CD4-positive, alpha-beta T cell treated with Interleukin-4 for 1 hour (primary cell): ENCODE data around the gene KCNMA1.
"Not testable (repeated sequence)": the region's sequence is repeated elsewhere in the genome, so short reads cannot be mapped to it uniquely, and the experiment has no call there.

Experiments
- DNase-seq, 2 donors: peaks; one replicate each; pipeline ENCODE4 v3.0.0-alpha.2; 2020 to 2022

The KCNMA1 gene

GRCh38 chr10:77661674-77662073, 24.1 kb upstream of the KCNMA1 start:
- no peak for DNase-seq

- no peak for DNase-seq
Observed at GRCh38 chr10:77661100-77661499, 23.5 kb upstream of the KCNMA1 start.

GRCh38 chr10:77659046-77659670, 21.6 kb upstream of the KCNMA1 start:
- not testable (repeated sequence) for DNase-seq

- DNase-seq = no peak
Observed at GRCh38 chr10:77653210-77653609, 15.6 kb upstream of the KCNMA1 start.

GRCh38 chr10:77649333-77650331, 12.0 kb upstream of the KCNMA1 start:
- no peak for DNase-seq

- DNase-seq = no peak
Observed at GRCh38 chr10:77648472-77648871, 10.9 kb upstream of the KCNMA1 start.

GRCh38 chr10:77647543-77648293, 10.1 kb upstream of the KCNMA1 start:
- DNase-seq = no peak

- no peak for DNase-seq
Observed at GRCh38 chr10:77644557-77645243, 7.1 kb upstream of the KCNMA1 start.

GRCh38 chr10:77643795-77644468, 6.3 kb upstream of the KCNMA1 start:
- DNase-seq = peak; percentile 16 to 23

GRCh38 chr10:77641788-77642397, 4.3 kb upstream of the KCNMA1 start:
- DNase-seq = peak; percentile 41 to 51

GRCh38 chr10:77641344-77641743, 3.7 kb upstream of the KCNMA1 start:
- no peak for DNase-seq

GRCh38 chr10:77640167-77640566, 2.6 kb upstream of the KCNMA1 start:
- DNase-seq = no peak

GRCh38 chr10:77639756-77640155, 2.1 kb upstream of the KCNMA1 start:
- DNase-seq = no peak

GRCh38 chr10:77638321-77639101, 903 bp upstream of the KCNMA1 start:
- DNase-seq = no peak

GRCh38 chr10:77636967-77637531, 559 bp downstream of the KCNMA1 start:
- no peak for DNase-seq

GRCh38 chr10:77636282-77636966, 1.2 kb downstream of the KCNMA1 start:
- no peak for DNase-seq

- no peak for DNase-seq
Observed at GRCh38 chr10:77635402-77636227, 2.0 kb downstream of the KCNMA1 start.

GRCh38 chr10:77634939-77635338, 2.7 kb downstream of the KCNMA1 start:
- no peak for DNase-seq

GRCh38 chr10:77633376-77633775, 4.2 kb downstream of the KCNMA1 start:
- no peak for DNase-seq
